HEK293 (cell line): ENCODE measurements around the gene ACER3.

Source experiments
- CTCF ChIA-PET: fragments of 350-600 bp; formaldehyde crosslinking; extraction: SDS; loops from one replicate; lab custom pipeline; 2021; ENCODE audit warnings: antibody characterized with exemption; lab: Yijun Ruan, JAX
- POLR2A ChIA-PET: fragments of 300-600 bp; formaldehyde crosslinking; extraction: SDS; loops from one replicate; lab custom pipeline; 2020; ENCODE audit warnings: antibody characterized with exemption, inconsistent platforms; lab: Yijun Ruan, JAX
- H3K27ac ChIP-seq: fragments of 200-500 bp; sonication (Bioruptor generic); 2 replicates; pipeline ENCODE4 v1.5.1; 2014; ENCODE audit warnings: low read depth, low read length, control low read depth, inconsistent platforms; ENCODE audit errors: extremely low read depth
- H3K36me3 ChIP-seq, 2 experiments: fragments of 200-500 bp in 1 of 2; sonication (Bioruptor generic) in 1 of 2; 1 replicate in 1 of 2; 2 replicates in 1 of 2; pipeline ENCODE4 v1.5.1; 2014 to 2017; ENCODE audit warnings: inconsistent platforms in 2 of 2, low read length in 2 of 2; ENCODE audit not compliant: control insufficient read depth in 2 of 2, insufficient read depth in 1 of 2
- H3K4me1 ChIP-seq: fragments of 200-500 bp; sonication (Bioruptor generic); 2 replicates; pipeline ENCODE4 v1.5.1; 2014; ENCODE audit warnings: mild to moderate bottlenecking, low read length, inconsistent platforms; ENCODE audit not compliant: control insufficient read depth, insufficient read depth
- H3K4me3 ChIP-seq: 2 replicates; pipeline ENCODE4 v1.5.1; 2011; ENCODE audit warnings: low read depth, mild to moderate bottlenecking, control low read depth, low read length, moderate library complexity
- H3K9me3 ChIP-seq: fragments of 200-500 bp; sonication (Bioruptor generic); 2 replicates; pipeline ENCODE4 v1.5.1; 2014; ENCODE audit warnings: low read depth, low read length, inconsistent platforms; ENCODE audit not compliant: control insufficient read depth, insufficient read depth
- GLIS1 ChIP-seq: fragments of 450-650 bp; formaldehyde crosslinking; IDR thresholded peaks from 2 replicates; pipeline ENCODE4 v1.5.1; 2016; ENCODE audit warnings: missing biosample characterization, missing genetic modification characterization
- KLF7 ChIP-seq: fragments of 450-650 bp; formaldehyde crosslinking; IDR thresholded peaks from 2 replicates; pipeline ENCODE4 v1.5.1; 2016; ENCODE audit warnings: missing biosample characterization, missing genetic modification characterization, borderline replicate concordance
- KLF9 ChIP-seq: fragments of 450-650 bp; formaldehyde crosslinking; IDR thresholded peaks from 2 replicates; pipeline ENCODE4 v1.5.1; 2016; ENCODE audit warnings: missing biosample characterization, missing genetic modification characterization, low read depth
- ZBTB17 ChIP-seq: fragments of 450-650 bp; formaldehyde crosslinking; IDR thresholded peaks from 2 replicates; pipeline ENCODE4 v1.5.1; 2016; ENCODE audit warnings: missing biosample characterization, missing genetic modification characterization
- ZBTB21 ChIP-seq: fragments of 450-650 bp; formaldehyde crosslinking; IDR thresholded peaks from 2 replicates; pipeline ENCODE4 v1.5.1; 2017; ENCODE audit warnings: missing biosample characterization, missing genetic modification characterization
- ZBTB7A ChIP-seq: fragments of 450-650 bp; formaldehyde crosslinking; IDR thresholded peaks from 2 replicates; pipeline ENCODE4 v1.5.1; 2016; ENCODE audit warnings: low read depth, missing biosample characterization, missing genetic modification characterization
- ZNF121 ChIP-seq: fragments of 450-650 bp; formaldehyde crosslinking; IDR thresholded peaks from 2 replicates; pipeline ENCODE4 v1.5.1; 2016; ENCODE audit warnings: missing biosample characterization, missing genetic modification characterization
- ZNF140 ChIP-seq: fragments of 450-650 bp; formaldehyde crosslinking; IDR thresholded peaks from 2 replicates; pipeline ENCODE4 v1.5.1; 2016; ENCODE audit warnings: missing biosample characterization, missing genetic modification characterization
- ZNF366 ChIP-seq: fragments of 450-650 bp; formaldehyde crosslinking; conservative IDR thresholded peaks from 2 replicates; pipeline ENCODE4 v1.5.1; 2016; ENCODE audit warnings: missing biosample characterization, missing genetic modification characterization
- ZNF426 ChIP-seq: fragments of 450-650 bp; formaldehyde crosslinking; IDR thresholded peaks from 2 replicates; pipeline ENCODE4 v1.5.1; 2017; ENCODE audit warnings: missing biosample characterization, missing genetic modification characterization, mild to moderate bottlenecking, inconsistent platforms, moderate library complexity
- ZNF529 ChIP-seq: fragments of 450-650 bp; formaldehyde crosslinking; IDR thresholded peaks from 2 replicates; pipeline ENCODE4 v1.5.1; 2017; ENCODE audit warnings: missing genetic modification characterization, missing biosample characterization; ENCODE audit not compliant: insufficient replicate concordance
- ZNF600 ChIP-seq: fragments of 450-650 bp; formaldehyde crosslinking; IDR thresholded peaks from 2 replicates; pipeline ENCODE4 v1.5.1; 2016; ENCODE audit warnings: missing biosample characterization, missing genetic modification characterization
- ZNF623 ChIP-seq: fragments of 450-650 bp; formaldehyde crosslinking; IDR thresholded peaks from 2 replicates; pipeline ENCODE4 v1.5.1; 2016; ENCODE audit warnings: missing biosample characterization, missing genetic modification characterization
- ZNF654 ChIP-seq: fragments of 450-650 bp; formaldehyde crosslinking; IDR thresholded peaks from 2 replicates; pipeline ENCODE4 v1.5.1; 2016; ENCODE audit warnings: low read depth, missing biosample characterization, missing genetic modification characterization
- ZNF660 ChIP-seq: fragments of 450-650 bp; IDR thresholded peaks from 2 replicates; pipeline ENCODE4 v1.5.1; 2018; ENCODE audit warnings: missing biosample characterization, mild to moderate bottlenecking, missing genetic modification characterization
- ZNF747 ChIP-seq: fragments of 450-650 bp; formaldehyde crosslinking; IDR thresholded peaks from 2 replicates; pipeline ENCODE4 v1.5.1; 2016; ENCODE audit warnings: missing biosample characterization, missing genetic modification characterization
- TF ChIP-seq, protein P1 (sequence below): fragments of 450-650 bp; formaldehyde crosslinking; IDR thresholded peaks from 2 replicates; pipeline ENCODE4 v1.5.1; 2016; ENCODE audit warnings: missing biosample characterization, missing genetic modification characterization
- TF ChIP-seq, protein P2 (sequence below): fragments of 450-650 bp; formaldehyde crosslinking; IDR thresholded peaks from 2 replicates; pipeline ENCODE4 v1.5.1; 2016; ENCODE audit warnings: missing biosample characterization, missing genetic modification characterization

The ACER3 gene

DNA sequence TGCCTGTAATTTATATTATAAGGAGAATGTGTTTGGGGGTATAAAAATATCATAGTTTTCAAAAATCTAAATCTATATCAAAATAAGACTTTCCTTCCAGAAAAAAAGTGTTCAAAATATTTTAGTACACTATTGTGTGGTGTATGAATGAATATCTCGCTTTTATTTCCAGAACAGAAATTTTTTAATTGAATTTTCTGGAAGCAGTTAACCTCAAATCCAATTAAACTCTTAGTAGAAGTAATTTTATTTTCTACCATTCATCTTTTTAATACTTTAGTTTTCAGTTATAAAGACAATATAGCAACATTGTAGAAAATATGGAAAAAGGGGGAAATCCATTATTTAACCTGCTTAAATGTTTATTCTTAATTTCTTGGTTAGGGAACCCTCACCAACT lies 58.7 kb downstream of the ACER3 start:
- POLR2A ChIA-PET, result no interaction called here
- Histone ChIP-seq H3K36me3 (no peaks in the 10 kb centered on the region), H3K4me1 (no peaks in the 10 kb centered on the region), H3K27ac (no peak overlapping the region)
- CTCF ChIA-PET, result interaction anchor here (0.5 to 7.4 kb wide), 62 partner anchors 8 to 642 kb away, joined by 3 to 139 read pairs (median 5); partner anchors contain the start of genes ACER3 and B3GNT6
- no peak for TF ChIP-seq ZNF623 (tag by site-specific recombination)
- TF ChIP-seq, all 188 proteins: peak for 0
- Histone ChIP-seq H3K4me3 (no peak overlapping the region), H3K9me3 (no peaks in the 10 kb centered on the region)

DNA sequence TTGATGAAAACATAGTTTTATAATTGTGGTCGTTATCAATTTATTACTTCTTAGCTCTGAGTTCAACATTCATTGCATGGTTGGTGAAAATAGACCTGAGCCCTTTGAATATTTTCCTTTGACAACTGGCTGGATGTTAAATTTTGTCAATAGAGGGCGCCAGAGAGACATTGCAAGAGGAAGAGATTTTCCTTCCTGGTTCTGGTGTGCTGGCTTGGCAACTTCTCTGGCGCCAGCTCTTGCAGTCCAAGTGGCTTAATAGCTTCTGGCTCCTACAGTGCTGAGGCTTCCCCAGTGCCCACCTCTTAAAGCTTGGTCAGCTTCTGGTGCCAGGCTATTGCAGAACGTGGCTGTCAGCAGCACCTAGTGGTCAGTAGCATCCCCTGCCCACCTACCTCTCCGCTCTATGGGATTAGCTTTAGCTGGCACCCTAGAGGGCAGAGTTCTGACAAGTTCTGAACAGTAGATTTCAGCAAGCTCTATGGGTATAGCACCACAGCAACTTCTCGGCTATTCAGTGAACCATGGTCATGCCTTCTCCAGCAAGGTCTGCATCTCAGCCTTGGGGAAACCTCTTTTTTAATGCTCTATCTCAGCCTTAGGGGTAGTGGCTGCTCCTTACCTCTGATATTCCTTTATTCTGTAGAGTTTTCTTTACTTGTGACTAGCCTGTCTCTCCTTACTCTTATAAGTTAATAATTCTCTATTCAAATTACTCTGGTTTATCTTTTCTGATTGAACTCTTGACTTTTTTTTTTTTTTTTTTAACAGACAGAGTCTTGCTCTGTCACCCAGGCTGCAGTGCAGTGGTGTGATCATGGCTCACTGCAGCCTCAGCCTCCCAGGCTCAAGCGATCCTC lies 59.4 kb downstream of the ACER3 start:
- ChIA-PET CTCF (interaction anchor here (0.5 to 7.4 kb wide), 63 partner anchors 8 to 642 kb away, joined by 3 to 139 read pairs (median 5); partner anchors contain the start of genes ACER3 and B3GNT6), POLR2A (no interaction called here)
- TF ChIP-seq ZNF660 (tag by site-specific recombination) (0 out of 2 replicates have a peak, but pooled peaks have one; percentile 28), ZNF529 (tag by site-specific recombination) (no peak), GLIS1 (tag by site-specific recombination) (no peak), ZBTB21 (tag by site-specific recombination) (no peak), ZNF121 (tag by site-specific recombination) (no peak), ZNF600 (tag by site-specific recombination) (0 out of 2 replicates have a peak, but pooled peaks have one; percentile 41), ZNF654 (tag by site-specific recombination) (peak; percentile 71)
- TF ChIP-seq, protein P1, sequence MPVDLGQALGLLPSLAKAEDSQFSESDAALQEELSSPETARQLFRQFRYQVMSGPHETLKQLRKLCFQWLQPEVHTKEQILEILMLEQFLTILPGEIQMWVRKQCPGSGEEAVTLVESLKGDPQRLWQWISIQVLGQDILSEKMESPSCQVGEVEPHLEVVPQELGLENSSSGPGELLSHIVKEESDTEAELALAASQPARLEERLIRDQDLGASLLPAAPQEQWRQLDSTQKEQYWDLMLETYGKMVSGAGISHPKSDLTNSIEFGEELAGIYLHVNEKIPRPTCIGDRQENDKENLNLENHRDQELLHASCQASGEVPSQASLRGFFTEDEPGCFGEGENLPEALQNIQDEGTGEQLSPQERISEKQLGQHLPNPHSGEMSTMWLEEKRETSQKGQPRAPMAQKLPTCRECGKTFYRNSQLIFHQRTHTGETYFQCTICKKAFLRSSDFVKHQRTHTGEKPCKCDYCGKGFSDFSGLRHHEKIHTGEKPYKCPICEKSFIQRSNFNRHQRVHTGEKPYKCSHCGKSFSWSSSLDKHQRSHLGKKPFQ (tag by site-specific recombination), result no peak
- TF ChIP-seq, protein P2, sequence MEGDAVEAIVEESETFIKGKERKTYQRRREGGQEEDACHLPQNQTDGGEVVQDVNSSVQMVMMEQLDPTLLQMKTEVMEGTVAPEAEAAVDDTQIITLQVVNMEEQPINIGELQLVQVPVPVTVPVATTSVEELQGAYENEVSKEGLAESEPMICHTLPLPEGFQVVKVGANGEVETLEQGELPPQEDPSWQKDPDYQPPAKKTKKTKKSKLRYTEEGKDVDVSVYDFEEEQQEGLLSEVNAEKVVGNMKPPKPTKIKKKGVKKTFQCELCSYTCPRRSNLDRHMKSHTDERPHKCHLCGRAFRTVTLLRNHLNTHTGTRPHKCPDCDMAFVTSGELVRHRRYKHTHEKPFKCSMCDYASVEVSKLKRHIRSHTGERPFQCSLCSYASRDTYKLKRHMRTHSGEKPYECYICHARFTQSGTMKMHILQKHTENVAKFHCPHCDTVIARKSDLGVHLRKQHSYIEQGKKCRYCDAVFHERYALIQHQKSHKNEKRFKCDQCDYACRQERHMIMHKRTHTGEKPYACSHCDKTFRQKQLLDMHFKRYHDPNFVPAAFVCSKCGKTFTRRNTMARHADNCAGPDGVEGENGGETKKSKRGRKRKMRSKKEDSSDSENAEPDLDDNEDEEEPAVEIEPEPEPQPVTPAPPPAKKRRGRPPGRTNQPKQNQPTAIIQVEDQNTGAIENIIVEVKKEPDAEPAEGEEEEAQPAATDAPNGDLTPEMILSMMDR, result peak; percentile 70
- H3K4me1 ChIP-seq, result no peaks in the 10 kb centered on the region
- H3K27ac ChIP-seq, result no peak overlapping the region
- no peaks in the 10 kb centered on the region for H3K36me3 ChIP-seq
- no peaks in the 10 kb centered on the region for H3K9me3 ChIP-seq
- H3K4me3 ChIP-seq, result no peak overlapping the region

DNA sequence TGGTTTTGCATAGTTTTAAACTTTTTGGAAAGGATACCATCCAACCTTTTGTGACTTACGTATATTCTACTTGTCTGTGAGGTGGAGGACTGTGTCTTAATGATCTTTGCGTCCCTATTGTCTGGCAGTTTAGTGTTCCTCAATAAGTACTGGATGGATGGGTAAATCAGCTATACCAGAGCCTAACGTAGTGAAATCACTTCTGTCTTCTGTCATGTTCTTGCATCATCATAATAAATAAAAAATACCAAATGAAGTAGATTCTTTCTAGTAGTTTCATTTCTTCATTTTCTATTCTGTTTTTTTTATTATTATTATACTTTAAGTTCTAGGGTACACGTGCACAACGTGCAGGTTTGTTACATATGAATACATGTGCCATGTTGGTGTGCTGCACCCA lies 66.4 kb downstream of the ACER3 start:
- Histone ChIP-seq H3K4me1 (no peaks in the 10 kb centered on the region), H3K36me3 (peaks cover 0 to 6% of the 10 kb centered on the region in 2 experiments; a peak in 2 of 3 replicates), H3K27ac (no peak overlapping the region), H3K4me3 (no peak overlapping the region), H3K9me3 (no peaks in the 10 kb centered on the region)
- ChIA-PET POLR2A (no interaction called here), CTCF (interaction anchor here (1.0 kb wide), 1 partner anchor 164 kb away, joined by 3 read pairs; no protein-coding TSS in a partner anchor)
- TF ChIP-seq ZBTB7A (tag by site-specific recombination) (no peak), KLF7 (tag by site-specific recombination) (no peak), KLF9 (tag by site-specific recombination) (no peak), ZBTB17 (no peak), ZNF426 (tag by site-specific recombination) (no peak), ZNF366 (tag by site-specific recombination) (no peak), ZNF140 (no peak), ZNF747 (no peak)
